OCI-M1 (cell line): ENCODE measurements around the gene RFPL1.

Experiments used
- DNase-seq: peaks from one replicate; lab custom pipeline; 2025; lab: John Stamatoyannopoulos, UW

The RFPL1 gene

GRCh38 chr22:29443452-29443851, 5.1 kb downstream of the RFPL1 start:
- no peak for DNase-seq

- no peak for DNase-seq
Observed at GRCh38 chr22:29443861-29444792, 5.7 kb downstream of the RFPL1 start.

DNA sequence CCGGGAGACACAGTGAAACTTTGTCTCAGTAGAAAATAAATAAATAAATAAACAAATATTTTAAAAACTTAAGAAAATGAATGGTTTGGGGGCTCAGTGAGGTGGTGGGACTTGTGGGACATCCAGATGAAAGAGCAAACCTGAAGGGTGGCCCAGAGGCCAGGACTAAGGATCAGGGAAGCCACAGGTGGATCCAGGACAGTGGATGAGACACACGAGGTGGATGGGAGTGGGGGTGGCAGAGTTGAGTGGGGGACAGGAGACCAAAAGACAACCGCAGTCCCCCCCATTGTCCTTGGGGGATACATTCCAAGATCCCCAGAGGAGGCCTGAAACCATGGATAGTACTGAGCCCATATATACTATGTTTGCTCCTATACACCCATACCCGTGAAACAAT, 7.1 kb downstream of the RFPL1 start:
- no peak for DNase-seq

DNA sequence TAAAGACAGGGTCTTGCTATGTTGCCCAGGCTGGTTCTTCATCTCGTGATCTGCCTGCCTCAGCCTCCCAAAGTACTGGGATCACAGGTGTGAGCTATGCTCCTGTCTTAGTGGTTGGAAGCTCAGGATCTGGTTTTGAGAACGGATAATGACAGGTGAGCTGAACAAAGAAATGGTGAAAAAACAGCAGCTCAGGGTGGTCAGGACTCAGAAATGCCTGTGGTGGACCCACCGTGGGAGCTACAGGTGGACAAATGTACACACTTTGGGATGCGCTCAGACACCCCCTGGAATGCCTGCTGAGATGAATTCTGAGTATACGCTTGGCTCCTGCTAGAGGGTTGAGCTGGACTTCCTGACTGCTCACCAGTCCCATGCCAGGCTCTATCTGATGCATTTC, 9.5 kb downstream of the RFPL1 start:
- no peak for DNase-seq

- no peak for DNase-seq
Observed at GRCh38 chr22:29449296-29449875, 11.0 kb downstream of the RFPL1 start.

DNA sequence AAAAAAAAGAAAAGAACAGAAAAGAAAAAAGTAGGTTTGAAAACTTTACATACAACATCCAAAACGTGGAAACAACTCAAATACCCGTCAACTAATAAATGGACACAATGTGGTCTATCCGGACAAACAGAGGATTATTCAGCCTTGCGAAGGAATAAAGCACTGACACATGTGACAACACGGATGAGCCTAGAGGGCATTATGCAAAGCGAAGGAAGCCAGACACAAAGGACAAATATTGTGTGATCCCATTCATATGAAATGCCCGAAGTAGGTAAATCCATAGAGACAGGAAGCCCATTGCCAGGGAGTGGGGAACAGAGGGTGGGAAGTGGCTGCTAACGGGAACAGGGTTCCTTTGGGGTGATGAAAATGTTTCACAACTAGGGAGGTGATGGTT, 11.8 kb downstream of the RFPL1 start:
- DNase-seq, result no peak

DNA sequence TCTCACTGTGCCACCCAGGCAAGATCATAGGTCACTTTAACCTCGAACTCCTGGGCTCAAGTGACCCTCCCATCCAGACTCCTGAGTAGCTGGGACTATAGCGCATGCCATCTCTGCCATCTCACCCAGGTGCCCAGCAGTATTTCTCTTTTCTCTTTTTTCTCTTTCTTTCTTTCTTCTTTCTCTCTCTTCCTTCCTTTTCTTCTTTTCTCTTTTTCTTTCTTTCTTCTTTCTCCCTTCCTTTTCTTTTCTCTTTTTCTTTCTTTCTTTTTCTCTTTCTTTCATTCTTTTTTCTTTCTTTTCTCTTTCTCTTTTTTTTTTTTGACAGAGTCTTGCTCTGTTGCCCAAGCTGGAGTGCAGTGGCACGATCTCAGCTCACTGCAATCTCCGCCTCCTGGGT, 13.5 kb downstream of the RFPL1 start:
- no peak for DNase-seq

GRCh38 chr22:29454276-29454675, 15.9 kb downstream of the RFPL1 start:
- DNase-seq, result no peak

DNA sequence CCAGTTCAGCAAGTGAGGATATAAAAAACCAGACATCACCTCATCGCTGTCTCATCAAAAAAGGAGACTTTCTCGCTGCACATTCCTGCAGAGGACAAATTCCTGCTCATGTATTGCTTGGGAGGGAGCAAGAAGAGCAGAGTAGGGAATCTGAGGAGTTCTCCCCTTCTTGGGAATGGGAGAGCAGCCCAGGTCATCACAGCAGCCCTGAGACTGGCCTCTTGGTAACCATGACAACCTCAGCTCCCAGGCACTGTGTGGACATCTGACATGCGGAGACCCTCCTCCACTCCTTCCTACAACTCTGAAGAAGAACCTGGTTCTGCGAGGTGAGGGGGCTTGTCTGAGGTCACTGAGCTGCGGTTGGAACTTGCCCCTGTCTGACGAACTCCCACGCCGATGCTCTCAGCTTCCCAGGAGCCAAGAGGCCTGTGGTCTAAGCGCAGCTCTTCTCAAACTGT, 17.9 kb downstream of the RFPL1 start:
- no peak for DNase-seq

DNA sequence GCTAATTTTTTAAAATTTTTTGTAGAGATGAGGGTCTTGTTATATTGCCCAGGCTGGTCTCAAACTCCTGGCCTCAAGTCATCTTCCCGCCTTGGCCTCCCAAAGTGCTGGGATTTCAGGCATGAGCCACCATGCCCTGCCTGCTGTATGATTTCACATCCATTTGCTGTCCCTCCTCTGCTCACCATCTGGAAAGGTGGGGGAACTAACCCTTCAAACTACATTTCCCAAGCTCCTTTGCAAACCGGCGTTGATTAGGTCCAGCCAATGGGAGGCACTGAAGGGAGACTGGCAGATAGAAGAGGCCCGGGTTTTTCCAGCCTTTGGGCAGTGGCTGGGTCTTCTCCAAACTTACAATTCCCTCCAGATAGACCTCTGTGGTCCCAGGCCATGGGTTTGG, 19.3 kb downstream of the RFPL1 start:
- DNase-seq, result peak; percentile 54

GRCh38 chr22:29458551-29458950, 20.2 kb downstream of the RFPL1 start:
- no peak for DNase-seq

GRCh38 chr22:29459773-29460172, 21.4 kb downstream of the RFPL1 start:
- DNase-seq, result no peak

GRCh38 chr22:29461263-29461662, 22.9 kb downstream of the RFPL1 start:
- DNase-seq, result no peak

DNA sequence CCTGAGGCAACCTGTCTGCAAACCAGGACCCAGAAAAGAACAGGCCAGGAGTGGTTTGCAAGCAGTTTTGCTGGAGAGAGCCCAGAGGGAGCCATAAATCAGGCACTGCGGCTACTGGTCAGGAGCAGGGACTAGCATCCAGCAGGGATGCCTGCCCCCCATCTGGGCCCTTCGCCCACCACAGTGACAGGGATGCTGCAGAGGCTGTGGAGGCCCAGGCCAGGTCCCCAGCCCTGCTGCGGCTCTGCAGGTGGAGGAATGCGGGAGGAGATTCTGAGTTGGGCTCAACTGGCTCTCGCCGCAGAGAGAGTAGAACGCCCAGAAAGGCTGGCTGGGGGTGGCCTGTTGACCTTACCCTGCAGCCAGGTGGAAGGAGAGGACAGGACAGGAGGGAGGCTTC, 25.2 kb downstream of the RFPL1 start:
- DNase-seq, result no peak

GRCh38 chr22:29464581-29464980, 26.2 kb downstream of the RFPL1 start:
- DNase-seq, result no peak

- no peak for DNase-seq
Observed at GRCh38 chr22:29469755-29470154, 31.4 kb downstream of the RFPL1 start.

GRCh38 chr22:29470159-29470855, 31.9 kb downstream of the RFPL1 start:
- peak; percentile 28 for DNase-seq

GRCh38 chr22:29473001-29473400, 34.6 kb downstream of the RFPL1 start:
- DNase-seq, result no peak

DNA sequence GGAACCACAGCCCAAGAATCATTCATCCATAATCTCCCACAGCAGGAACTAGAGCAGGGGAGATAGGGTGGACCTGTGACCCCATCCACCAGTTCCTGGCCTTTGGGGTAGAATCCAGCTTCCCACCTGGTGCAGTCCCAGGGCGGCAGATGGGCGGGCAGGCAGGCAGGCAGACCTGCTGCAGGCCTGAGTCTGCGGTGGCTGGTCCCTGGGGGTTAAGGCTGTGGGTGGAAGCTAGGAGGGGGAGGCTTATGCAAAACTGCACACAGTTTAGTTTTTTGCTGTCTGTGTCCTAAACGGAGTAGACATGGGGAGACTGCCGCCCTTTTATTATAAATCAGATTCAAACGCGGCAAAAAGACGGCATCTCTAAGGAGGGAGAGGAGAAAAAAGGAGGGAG, 37.2 kb downstream of the RFPL1 start:
- no peak for DNase-seq

DNA sequence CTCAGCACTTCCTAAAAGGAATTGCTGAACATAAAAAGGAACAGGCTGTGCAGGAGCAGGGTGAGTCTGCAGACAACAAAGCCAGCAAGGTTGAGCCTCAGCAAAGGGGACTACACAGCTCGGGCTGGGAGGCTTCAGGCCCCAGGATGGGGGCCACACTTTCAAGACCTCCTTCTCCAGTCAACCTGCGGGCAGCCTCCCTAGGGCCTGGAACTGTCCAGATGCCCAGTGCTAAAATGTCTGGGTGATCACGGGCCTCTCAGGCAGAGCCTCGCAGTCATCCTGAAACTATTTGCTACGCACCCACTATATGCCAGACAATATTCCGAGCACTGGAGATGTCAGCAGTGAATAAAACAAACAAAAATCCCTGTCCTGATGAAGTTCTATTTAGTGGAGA, 37.7 kb downstream of the RFPL1 start:
- no peak for DNase-seq

DNA sequence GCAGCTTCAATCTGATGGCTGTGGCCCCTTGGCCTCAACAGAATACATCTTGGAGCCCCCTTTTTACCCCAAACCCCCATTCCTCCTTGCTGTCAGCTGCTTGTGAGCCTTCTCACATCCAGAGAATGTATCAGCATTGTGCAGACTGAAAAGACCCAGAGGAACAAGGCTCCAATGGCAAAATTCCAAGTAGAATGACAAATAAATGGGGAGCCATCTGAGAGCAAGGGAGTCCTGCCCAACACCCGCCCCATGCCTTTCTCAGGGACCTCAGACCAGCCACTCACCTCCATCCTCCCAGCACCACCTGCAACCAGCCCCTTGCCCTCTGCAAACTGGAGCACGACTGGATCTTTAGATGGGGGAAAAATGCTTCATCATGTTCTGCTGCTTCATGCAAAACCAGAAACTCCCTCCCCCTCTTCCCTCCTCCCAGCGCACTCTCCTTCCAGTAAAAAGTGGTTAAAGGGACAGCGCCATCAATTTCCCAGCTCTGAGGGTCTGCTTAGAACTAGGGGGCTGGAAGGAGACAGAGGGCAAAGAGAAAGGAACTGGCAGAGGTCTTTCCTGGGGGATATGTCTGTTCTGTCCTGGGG, 39.4 kb downstream of the RFPL1 start:
- DNase-seq, result peak; percentile 50
